Measurements from ENCODE around the gene SERPINB7.

Gene SERPINB7, protein sequence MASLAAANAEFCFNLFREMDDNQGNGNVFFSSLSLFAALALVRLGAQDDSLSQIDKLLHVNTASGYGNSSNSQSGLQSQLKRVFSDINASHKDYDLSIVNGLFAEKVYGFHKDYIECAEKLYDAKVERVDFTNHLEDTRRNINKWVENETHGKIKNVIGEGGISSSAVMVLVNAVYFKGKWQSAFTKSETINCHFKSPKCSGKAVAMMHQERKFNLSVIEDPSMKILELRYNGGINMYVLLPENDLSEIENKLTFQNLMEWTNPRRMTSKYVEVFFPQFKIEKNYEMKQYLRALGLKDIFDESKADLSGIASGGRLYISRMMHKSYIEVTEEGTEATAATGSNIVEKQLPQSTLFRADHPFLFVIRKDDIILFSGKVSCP

DNA sequence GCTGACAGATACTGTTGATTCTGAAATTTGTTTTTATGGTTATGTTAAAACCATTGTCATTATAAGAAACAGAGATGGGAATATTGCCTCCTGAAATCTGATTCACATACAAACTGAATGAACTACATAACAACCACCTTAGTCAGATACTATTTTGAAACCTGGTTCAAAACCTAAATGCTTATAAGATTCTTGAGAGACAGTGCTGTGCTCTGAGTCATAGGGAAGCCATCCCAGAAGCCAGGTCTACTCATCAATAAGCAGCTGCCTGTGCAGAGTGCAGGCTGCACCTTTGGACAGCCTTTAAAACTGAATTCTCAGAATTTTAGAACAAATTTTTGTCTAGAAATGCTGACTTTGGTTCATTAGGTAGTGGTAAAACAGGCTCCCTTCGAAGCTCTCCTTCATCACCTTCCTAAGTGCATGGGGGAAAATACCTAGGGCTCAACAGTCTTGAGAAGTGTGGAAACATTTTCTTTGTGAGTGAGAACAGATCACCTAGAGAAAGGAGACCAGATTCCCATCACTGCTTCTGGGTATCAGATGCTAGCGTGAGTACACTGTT is at the start of gene SERPINB7:
SERPINB7 (plus strand) TSS at position 253 of the 565 bp plus-strand sequence. CDS start 6,955 bp downstream, outside the sequence.
- 0 out of 2 replicates have a peak, but pooled peaks have one; percentile 25 for TF ChIP-seq TOX (CRISPR knock-in tag; IDR thresholded peaks at IDR 0.05; ENCODE audit: borderline replicate concordance)
- TF ChIP-seq, protein P1, sequence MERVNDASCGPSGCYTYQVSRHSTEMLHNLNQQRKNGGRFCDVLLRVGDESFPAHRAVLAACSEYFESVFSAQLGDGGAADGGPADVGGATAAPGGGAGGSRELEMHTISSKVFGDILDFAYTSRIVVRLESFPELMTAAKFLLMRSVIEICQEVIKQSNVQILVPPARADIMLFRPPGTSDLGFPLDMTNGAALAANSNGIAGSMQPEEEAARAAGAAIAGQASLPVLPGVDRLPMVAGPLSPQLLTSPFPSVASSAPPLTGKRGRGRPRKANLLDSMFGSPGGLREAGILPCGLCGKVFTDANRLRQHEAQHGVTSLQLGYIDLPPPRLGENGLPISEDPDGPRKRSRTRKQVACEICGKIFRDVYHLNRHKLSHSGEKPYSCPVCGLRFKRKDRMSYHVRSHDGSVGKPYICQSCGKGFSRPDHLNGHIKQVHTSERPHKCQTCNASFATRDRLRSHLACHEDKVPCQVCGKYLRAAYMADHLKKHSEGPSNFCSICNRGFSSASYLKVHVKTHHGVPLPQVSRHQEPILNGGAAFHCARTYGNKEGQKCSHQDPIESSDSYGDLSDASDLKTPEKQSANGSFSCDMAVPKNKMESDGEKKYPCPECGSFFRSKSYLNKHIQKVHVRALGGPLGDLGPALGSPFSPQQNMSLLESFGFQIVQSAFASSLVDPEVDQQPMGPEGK (CRISPR knock-in tag; IDR thresholded peaks at IDR 0.05; ENCODE audit: borderline replicate concordance) = no peak
- peak; percentile 92 for ATAC-seq

DNA sequence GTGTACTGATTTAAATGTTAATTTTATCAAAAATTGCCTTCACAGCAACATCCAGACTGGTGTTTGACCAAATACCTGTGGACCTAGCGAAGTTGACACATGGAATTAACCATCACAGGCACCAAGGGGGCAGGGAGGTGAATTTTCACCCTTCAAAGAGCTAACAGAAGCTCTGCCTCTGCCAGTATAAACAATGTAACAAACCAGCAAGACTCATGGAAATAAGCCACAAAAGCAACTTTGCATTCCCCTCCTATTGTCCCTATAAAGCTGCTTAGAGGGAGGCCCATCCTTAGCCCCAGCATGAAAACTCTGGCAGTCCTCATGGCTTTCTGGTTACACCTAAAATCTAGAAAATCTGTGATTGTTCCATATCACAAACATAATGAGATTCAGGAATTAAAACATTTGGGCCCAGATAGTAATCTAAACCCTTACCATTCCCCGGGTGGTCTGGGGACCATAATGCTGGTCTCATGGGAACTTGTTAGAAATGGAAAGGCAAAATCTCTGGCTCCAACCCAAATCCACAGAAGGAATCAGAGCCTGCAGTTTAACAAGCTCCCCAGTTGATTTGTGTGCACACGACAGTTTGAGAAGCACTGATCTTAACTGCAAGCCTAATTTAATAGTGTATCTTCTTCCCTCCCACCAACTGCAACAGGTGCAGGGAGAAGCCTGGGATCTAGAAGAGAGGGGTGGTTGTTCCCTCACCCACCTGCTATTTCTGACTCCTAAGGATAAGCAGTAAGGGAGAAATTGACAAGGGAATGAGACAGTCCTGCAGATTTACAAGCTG is 49.3 kb upstream of the SERPINB7 start:
- ATAC-seq = no peak

DNA sequence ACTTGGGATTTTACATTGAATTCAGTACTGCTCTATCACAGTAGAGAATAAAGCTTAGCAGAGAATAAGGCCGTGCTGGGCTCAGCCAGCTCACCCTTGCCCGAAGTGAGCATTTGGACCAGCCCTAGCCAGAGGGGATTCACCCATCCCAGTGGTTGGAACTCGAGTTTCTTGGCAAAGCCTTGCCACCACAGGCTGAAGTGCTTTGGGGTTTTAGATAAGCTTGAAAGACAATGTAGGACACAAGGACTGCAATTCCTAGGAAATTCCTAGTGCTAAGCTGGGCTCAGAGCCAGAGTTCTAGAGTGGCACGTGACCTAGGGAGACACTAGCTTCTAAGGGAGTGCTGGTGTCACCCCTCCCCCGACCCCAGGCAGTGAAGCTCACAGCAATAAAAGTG is 44.4 kb upstream of the SERPINB7 start:
- no peak for TF ChIP-seq TCF4 (CRISPR knock-in tag; IDR thresholded peaks at IDR 0.05; ENCODE audit: borderline replicate concordance)
- TF ChIP-seq TOX (CRISPR knock-in tag; IDR thresholded peaks at IDR 0.05; ENCODE audit: borderline replicate concordance) = no peak
- TF ChIP-seq ZNF565 (CRISPR knock-in tag; conservative IDR thresholded peaks at IDR 0.05; ENCODE audit: low read depth) = no peak
- TF ChIP-seq ISL1 (CRISPR knock-in tag; IDR thresholded peaks at IDR 0.05) = no peak
- TF ChIP-seq ZNF70 (CRISPR knock-in tag; IDR thresholded peaks at IDR 0.05) = no peak
- TF ChIP-seq, protein P1 (CRISPR knock-in tag; IDR thresholded peaks at IDR 0.05; ENCODE audit: borderline replicate concordance) = no peak
- TF ChIP-seq, protein P2, sequence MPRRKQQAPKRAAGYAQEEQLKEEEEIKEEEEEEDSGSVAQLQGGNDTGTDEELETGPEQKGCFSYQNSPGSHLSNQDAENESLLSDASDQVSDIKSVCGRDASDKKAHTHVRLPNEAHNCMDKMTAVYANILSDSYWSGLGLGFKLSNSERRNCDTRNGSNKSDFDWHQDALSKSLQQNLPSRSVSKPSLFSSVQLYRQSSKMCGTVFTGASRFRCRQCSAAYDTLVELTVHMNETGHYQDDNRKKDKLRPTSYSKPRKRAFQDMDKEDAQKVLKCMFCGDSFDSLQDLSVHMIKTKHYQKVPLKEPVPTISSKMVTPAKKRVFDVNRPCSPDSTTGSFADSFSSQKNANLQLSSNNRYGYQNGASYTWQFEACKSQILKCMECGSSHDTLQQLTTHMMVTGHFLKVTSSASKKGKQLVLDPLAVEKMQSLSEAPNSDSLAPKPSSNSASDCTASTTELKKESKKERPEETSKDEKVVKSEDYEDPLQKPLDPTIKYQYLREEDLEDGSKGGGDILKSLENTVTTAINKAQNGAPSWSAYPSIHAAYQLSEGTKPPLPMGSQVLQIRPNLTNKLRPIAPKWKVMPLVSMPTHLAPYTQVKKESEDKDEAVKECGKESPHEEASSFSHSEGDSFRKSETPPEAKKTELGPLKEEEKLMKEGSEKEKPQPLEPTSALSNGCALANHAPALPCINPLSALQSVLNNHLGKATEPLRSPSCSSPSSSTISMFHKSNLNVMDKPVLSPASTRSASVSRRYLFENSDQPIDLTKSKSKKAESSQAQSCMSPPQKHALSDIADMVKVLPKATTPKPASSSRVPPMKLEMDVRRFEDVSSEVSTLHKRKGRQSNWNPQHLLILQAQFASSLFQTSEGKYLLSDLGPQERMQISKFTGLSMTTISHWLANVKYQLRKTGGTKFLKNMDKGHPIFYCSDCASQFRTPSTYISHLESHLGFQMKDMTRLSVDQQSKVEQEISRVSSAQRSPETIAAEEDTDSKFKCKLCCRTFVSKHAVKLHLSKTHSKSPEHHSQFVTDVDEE (CRISPR knock-in tag; IDR thresholded peaks at IDR 0.05) = no peak
- TF ChIP-seq ZNF8 (CRISPR knock-in tag; IDR thresholded peaks at IDR 0.05) = no peak
- no peak for TF ChIP-seq ESRRG (CRISPR knock-in tag; IDR thresholded peaks at IDR 0.05)
- no peak for TF ChIP-seq ARNTL (CRISPR knock-in tag; IDR thresholded peaks at IDR 0.05; ENCODE audit: borderline replicate concordance, low read depth)
- ATAC-seq = peak; percentile 31; the same call in 2 of the 3 replicates

More for the DNA sequence above, 49.3 kb upstream of the SERPINB7 start:
- TF ChIP-seq GLIS3 (CRISPR knock-in tag; IDR thresholded peaks at IDR 0.05) (no peak), ZFP30 (CRISPR knock-in tag; IDR thresholded peaks at IDR 0.05) (no peak), ISL1 (CRISPR knock-in tag; IDR thresholded peaks at IDR 0.05) (no peak), TCF4 (CRISPR knock-in tag; IDR thresholded peaks at IDR 0.05; ENCODE audit: borderline replicate concordance) (no peak), SNAI2 (CRISPR knock-in tag; IDR thresholded peaks at IDR 0.05) (no peak), CSDC2 (CRISPR knock-in tag; IDR thresholded peaks at IDR 0.05) (no peak), ZNF565 (CRISPR knock-in tag; conservative IDR thresholded peaks at IDR 0.05; ENCODE audit: low read depth) (no peak), TOX (CRISPR knock-in tag; IDR thresholded peaks at IDR 0.05; ENCODE audit: borderline replicate concordance) (no peak), ESRRG (CRISPR knock-in tag; IDR thresholded peaks at IDR 0.05) (no peak), OSR1 (CRISPR knock-in tag; IDR thresholded peaks at IDR 0.05) (no peak), ZNF70 (CRISPR knock-in tag; IDR thresholded peaks at IDR 0.05) (no peak)
- TF ChIP-seq, protein P2 (CRISPR knock-in tag; IDR thresholded peaks at IDR 0.05) = no peak
- TF ChIP-seq, protein P1 (CRISPR knock-in tag; IDR thresholded peaks at IDR 0.05; ENCODE audit: borderline replicate concordance) = no peak
